Upper lobe of left lung (tissue), 4 donors: ENCODE results near the gene GPC5.

ENCODE experiments used
- CTCF ChIP-seq, 6 experiments: fragments of 450-650 bp in 4 of 6; fragments of 200-600 bp in 2 of 6; sonication (generic) in 2 of 6; IDR thresholded peaks; one replicate each; pipeline ENCODE4 v1.5.1; 2016 to 2019; ENCODE audit warnings: antibody characterized with exemption in 6 of 6
- POLR2A ChIP-seq, 4 donors: fragments of 450-650 bp; IDR thresholded peaks; one replicate each; pipeline ENCODE4 v1.5.1; 2016 to 2017; ENCODE audit warnings: antibody characterized with exemption in 4 of 4, mild to moderate bottlenecking in 2 of 4

GRCh38 chr13:92346046-92346445, 947.6 kb downstream of the GPC5 start:
- no peak for TF ChIP-seq CTCF (IDR thresholded peaks at IDR 0.05)
- TF ChIP-seq POLR2A (IDR thresholded peaks at IDR 0.05), result no peak
